SK-N-SH treated with all-trans-retinoic acid at 6 μM for 48 hours (cell line): Measurements from ENCODE around the gene CD22.

Experiments used
- ATAC-seq: fragments of 200-7000 bp; cut with Tn5 transposase; 3 replicates; pipeline ENCODE4 v1.9.1; 2020; ENCODE audit warnings: mild to moderate bottlenecking, moderate library complexity
- ARNTL ChIP-seq: fragments of 450-650 bp; formaldehyde crosslinking; IDR thresholded peaks from 2 replicates; pipeline ENCODE4 v1.5.0; 2020; ENCODE audit warnings: low read depth, mild to moderate bottlenecking, moderate library complexity, borderline replicate concordance
- BACH2 ChIP-seq: fragments of 250-450 bp; sonication (Bioruptor Pico); IDR thresholded peaks from 2 replicates; pipeline ENCODE4 v1.9.0; 2021; ENCODE audit warnings: mild to moderate bottlenecking, borderline replicate concordance
- CREB5 ChIP-seq: fragments of 250-450 bp; sonication (Bioruptor Pico); IDR thresholded peaks from 2 replicates; pipeline ENCODE4 v1.5.1; 2020; ENCODE audit warnings: low read depth, mild to moderate bottlenecking, moderate library complexity
- CSDC2 ChIP-seq: fragments of 250-450 bp; sonication (Bioruptor Pico); IDR thresholded peaks from 2 replicates; pipeline ENCODE4 v1.5.0; 2020; ENCODE audit warnings: mild to moderate bottlenecking, moderate library complexity
- CSRNP3 ChIP-seq: fragments of 250-450 bp; sonication (Bioruptor Pico); IDR thresholded peaks from 2 replicates; pipeline ENCODE4 v1.5.1; 2021; ENCODE audit warnings: mild to moderate bottlenecking, moderate library complexity
- GLIS3 ChIP-seq: fragments of 250-450 bp; sonication (Bioruptor Pico); IDR thresholded peaks from 2 replicates; pipeline ENCODE4 v1.5.0; 2020; ENCODE audit warnings: mild to moderate bottlenecking, moderate library complexity
- ISL1 ChIP-seq: fragments of 250-450 bp; sonication (Bioruptor Pico); IDR thresholded peaks from 2 replicates; pipeline ENCODE4 v2.1.2; 2022; ENCODE audit warnings: mild to moderate bottlenecking, moderate library complexity
- OSR1 ChIP-seq: fragments of 250-450 bp; sonication (Bioruptor Pico); IDR thresholded peaks from 2 replicates; pipeline ENCODE4 v1.8.0; 2022; ENCODE audit warnings: moderate library complexity, mild to moderate bottlenecking, inconsistent platforms
- PATZ1 ChIP-seq: fragments of 250-450 bp; sonication (Bioruptor Pico); IDR thresholded peaks from 2 replicates; pipeline ENCODE4 v1.8.0; 2020; ENCODE audit warnings: mild to moderate bottlenecking, moderate library complexity, borderline replicate concordance
- POU6F1 ChIP-seq: fragments of 250-450 bp; sonication (Bioruptor Pico); IDR thresholded peaks from 2 replicates; pipeline ENCODE4 v1.8.0; 2021; ENCODE audit warnings: low read depth, mild to moderate bottlenecking, moderate library complexity, borderline replicate concordance
- PPARA ChIP-seq: fragments of 250-450 bp; sonication (Bioruptor Pico); IDR thresholded peaks from 2 replicates; pipeline ENCODE4 v1.5.0; 2020; ENCODE audit warnings: mild to moderate bottlenecking, borderline replicate concordance
- RARB ChIP-seq: fragments of 250-450 bp; sonication (Bioruptor Pico); IDR thresholded peaks from 2 replicates; pipeline ENCODE4 v1.8.0; 2021; ENCODE audit warnings: mild to moderate bottlenecking, moderate library complexity
- SNAI2 ChIP-seq: fragments of 250-450 bp; sonication (Bioruptor Pico); IDR thresholded peaks from 2 replicates; pipeline ENCODE4 v1.5.0; 2020; ENCODE audit warnings: mild to moderate bottlenecking, moderate library complexity
- TCF4 ChIP-seq: fragments of 250-450 bp; sonication (Bioruptor Pico); IDR thresholded peaks from 2 replicates; pipeline ENCODE4 v1.8.0; 2021; ENCODE audit warnings: mild to moderate bottlenecking, moderate library complexity, borderline replicate concordance
- ZC3H10 ChIP-seq: fragments of 250-450 bp; sonication (Bioruptor Pico); IDR thresholded peaks from 2 replicates; pipeline ENCODE4 v1.5.1; 2021; ENCODE audit warnings: mild to moderate bottlenecking, moderate library complexity
- ZFP3 ChIP-seq: fragments of 250-450 bp; sonication (Bioruptor Pico); IDR thresholded peaks from 2 replicates; pipeline ENCODE4 v1.5.0; 2020; ENCODE audit warnings: mild to moderate bottlenecking, moderate library complexity
- ZNF565 ChIP-seq: fragments of 450-650 bp; formaldehyde crosslinking; conservative IDR thresholded peaks from 2 replicates; pipeline ENCODE4 v1.5.0; 2020; ENCODE audit warnings: low read depth, mild to moderate bottlenecking, moderate library complexity
- ZNF70 ChIP-seq: fragments of 450-650 bp; formaldehyde crosslinking; IDR thresholded peaks from 2 replicates; pipeline ENCODE4 v1.5.0; 2020; ENCODE audit warnings: mild to moderate bottlenecking, moderate library complexity
- ZNF8 ChIP-seq: fragments of 450-650 bp; formaldehyde crosslinking; IDR thresholded peaks from 2 replicates; pipeline ENCODE4 v1.5.0; 2020; ENCODE audit warnings: mild to moderate bottlenecking, moderate library complexity

The CD22 gene

GRCh38 chr19:35288906-35289305 lies 40.1 kb upstream of the CD22 start (continued):
- no peak for TF ChIP-seq POU6F1 (CRISPR knock-in tag)
- TF ChIP-seq, all 23 proteins: peak for 0

- TF ChIP-seq TCF4 (CRISPR knock-in tag) (no peak), RARB (CRISPR knock-in tag) (no peak), ZNF70 (CRISPR knock-in tag) (no peak), CSDC2 (CRISPR knock-in tag) (no peak), ZFP3 (no peak), ZC3H10 (CRISPR knock-in tag) (no peak), ZNF8 (CRISPR knock-in tag) (no peak), ARNTL (CRISPR knock-in tag) (no peak), CSRNP3 (CRISPR knock-in tag) (no peak), ISL1 (no peak), BACH2 (CRISPR knock-in tag) (no peak), CREB5 (CRISPR knock-in tag) (no peak), OSR1 (CRISPR knock-in tag) (no peak)
- no peak for ATAC-seq
These were observed 38.4 kb upstream of the CD22 start for GRCh38 chr19:35290381-35291127.

GRCh38 chr19:35291259-35291658 lies 37.7 kb upstream of the CD22 start:
- ATAC-seq, result no peak
- TF ChIP-seq GLIS3 (CRISPR knock-in tag) (no peak), ARNTL (CRISPR knock-in tag) (no peak), ZFP3 (no peak), ZNF565 (CRISPR knock-in tag) (no peak), POU6F1 (CRISPR knock-in tag) (no peak), SNAI2 (CRISPR knock-in tag) (no peak), PATZ1 (CRISPR knock-in tag) (no peak), ZC3H10 (CRISPR knock-in tag) (no peak), OSR1 (CRISPR knock-in tag) (no peak), PPARA (CRISPR knock-in tag) (no peak), CSRNP3 (CRISPR knock-in tag) (no peak)
